GM12878 (cell line): ENCODE data around the gene HECTD2. TPM values are rescaled to one million over a fixed set of nuclear protein-coding genes. Genes with fewer than 3 reads are reported as not detected.

Experiments
- ATAC-seq: fragments of 200-7000 bp; cut with Tn5 transposase; 3 replicates; pipeline ENCODE4 v1.9.1; 2020; ENCODE audit warnings: mild to moderate bottlenecking, moderate library complexity
- BruUV-seq: library from RNA; stranded (reverse); fragments of 400-500 nt; replicated peaks from 2 replicates; lab custom pipeline; 2021; lab: Mats Ljungman, UMichigan
- CTCF ChIA-PET: fragments of 300-600 bp; sonication (Branson Sonifier 250); formaldehyde crosslinking; extraction: SDS; loops from one replicate; lab custom pipeline; 2021; ENCODE audit warnings: inconsistent platforms; lab: Yijun Ruan, JAX
- POLR2A ChIA-PET: fragments of 350-600 bp; formaldehyde crosslinking; extraction: SDS; loops from one replicate; lab custom pipeline; 2021; ENCODE audit warnings: inconsistent platforms; lab: Charles Lee
- RAD21 ChIA-PET: fragments of 300-600 bp; sonication (Branson Sonifier 250); formaldehyde crosslinking; loops from one replicate; lab custom pipeline; 2023; ENCODE audit warnings: antibody characterized with exemption; ENCODE audit not compliant: unreplicated experiment; lab: Charles Lee
- SMC1A ChIA-PET: fragments of 300-600 bp; sonication (Branson Sonifier 250); formaldehyde crosslinking; loops from one replicate; lab custom pipeline; 2023; ENCODE audit not compliant: unreplicated experiment, uncharacterized antibody; lab: Charles Lee
- DNase-seq: peaks from one replicate; pipeline ENCODE4 v3.0.0-alpha.2; 2011; ENCODE audit warnings: low read depth, low spot score
- FAIRE-seq: peaks from 3 replicates; lab custom pipeline; 2011; peaks lifted over from hg19 to GRCh38; lab: Jason Lieb, UNC
- H2AFZ ChIP-seq: 2 replicates; pipeline ENCODE4 v1.6.0; 2011; ENCODE audit warnings: low read depth, low read length, control low read depth; ENCODE audit not compliant: control insufficient read depth
- H3K27ac ChIP-seq: 2 replicates; pipeline ENCODE4 v1.5.1; 2011; ENCODE audit warnings: control low read depth; ENCODE audit not compliant: control insufficient read depth, insufficient read depth
- H3K27me3 ChIP-seq, 2 experiments: replicated peaks in 1 of 2; 2 replicates each; pipeline versions ENCODE4 v1.6.0 to v1.6.1; 2011; ENCODE audit warnings: low read length in 1 of 2; ENCODE audit not compliant: control insufficient read depth in 2 of 2, insufficient read depth in 2 of 2
- H3K36me3 ChIP-seq, 2 experiments: 2 replicates each; pipeline ENCODE4 v1.5.1; 2011; ENCODE audit warnings: low read length in 1 of 2; ENCODE audit not compliant: control insufficient read depth in 2 of 2, insufficient read depth in 2 of 2
- H3K4me1 ChIP-seq: 2 replicates; pipeline ENCODE4 v1.6.1; 2011; ENCODE audit warnings: mild to moderate bottlenecking, low read length, moderate library complexity, mixed read lengths; ENCODE audit not compliant: control insufficient read depth, insufficient read depth
- H3K4me2 ChIP-seq: 2 replicates; pipeline ENCODE4 v1.6.0; 2011; ENCODE audit warnings: control low read depth; ENCODE audit not compliant: control insufficient read depth, insufficient read depth
- H3K4me3 ChIP-seq: fragments of 200-600 bp; sonication (generic); 2 replicates; pipeline ENCODE4 v1.5.1; 2016
- H3K79me2 ChIP-seq: 2 replicates; pipeline ENCODE4 v1.6.0; 2011; ENCODE audit warnings: low read length; ENCODE audit not compliant: control insufficient read depth, insufficient read depth
- H3K9ac ChIP-seq: 2 replicates; pipeline ENCODE4 v1.8.0; 2011; ENCODE audit warnings: low read length, control low read depth, mixed read lengths; ENCODE audit not compliant: control insufficient read depth, insufficient read depth
- H3K9me3 ChIP-seq: replicated peaks from 3 replicates; pipeline ENCODE4 v1.5.1; 2011; ENCODE audit warnings: mild to moderate bottlenecking, low read length; ENCODE audit not compliant: control insufficient read depth, insufficient read depth
- H4K20me1 ChIP-seq: 2 replicates; pipeline ENCODE4 v1.6.0; 2011; ENCODE audit not compliant: control insufficient read depth, insufficient read depth
- CHD2 ChIP-seq: IDR thresholded peaks from 2 replicates; pipeline ENCODE4 v1.6.1; 2011; ENCODE audit warnings: low read depth, low read length, improper control_type of control experiment, borderline replicate concordance
- E4F1 ChIP-seq: fragments of 450-650 bp; IDR thresholded peaks from 2 replicates; pipeline ENCODE4 v1.6.1; 2018; ENCODE audit warnings: borderline replicate concordance, mild to moderate bottlenecking; ENCODE audit not compliant: partially characterized antibody
- FOS ChIP-seq: IDR thresholded peaks from 3 replicates; pipeline ENCODE4 v1.6.1; 2011; ENCODE audit warnings: borderline replicate concordance; ENCODE audit not compliant: insufficient read length; ENCODE audit errors: extremely low read depth
- HCFC1 ChIP-seq: fragments of 150-350 bp; IDR thresholded peaks from 2 replicates; pipeline ENCODE4 v1.6.1; 2014; ENCODE audit warnings: low read length
- IRF4 ChIP-seq: IDR thresholded peaks from 2 replicates; pipeline ENCODE4 v1.6.1; 2011; ENCODE audit warnings: low read depth, low read length
- LARP7 ChIP-seq: fragments of 450-650 bp; IDR thresholded peaks from 2 replicates; pipeline ENCODE4 v1.6.1; 2017; ENCODE audit warnings: mild to moderate bottlenecking
- MEF2A ChIP-seq: IDR thresholded peaks from 2 replicates; pipeline ENCODE4 v1.6.1; 2011; ENCODE audit warnings: low read depth, mild to moderate bottlenecking, low read length, moderate library complexity; ENCODE audit not compliant: insufficient read depth
- PML ChIP-seq: IDR thresholded peaks from 2 replicates; pipeline ENCODE4 v1.6.1; 2012; ENCODE audit warnings: low read length, inconsistent platforms
- POLR2AphosphoS5 ChIP-seq: IDR thresholded peaks from 2 replicates; pipeline ENCODE4 v1.6.1; 2011; ENCODE audit warnings: mild to moderate bottlenecking, low read length, inconsistent platforms
- RAD21 ChIP-seq: IDR thresholded peaks from 2 replicates; pipeline ENCODE4 v1.6.1; 2011; ENCODE audit warnings: mild to moderate bottlenecking, low read depth, low read length, moderate library complexity; ENCODE audit not compliant: insufficient read depth
- SMAD5 ChIP-seq: IDR thresholded peaks from 2 replicates; pipeline ENCODE4 v1.6.1; 2016; ENCODE audit warnings: antibody characterized with exemption, low read depth
- SREBF1 ChIP-seq: IDR thresholded peaks from 2 replicates; pipeline ENCODE4 v1.6.1; 2012; ENCODE audit warnings: mild to moderate bottlenecking, low read length
- ZBTB33 ChIP-seq: fragments of 450-650 bp; IDR thresholded peaks from 2 replicates; pipeline ENCODE4 v1.6.1; 2017; ENCODE audit warnings: mild to moderate bottlenecking
- ZNF274 ChIP-seq: IDR thresholded peaks from one replicate; pipeline ENCODE4 v1.8.0; 2011; ENCODE audit not compliant: insufficient read length, insufficient read depth
- WGBS: methylation state at CpG from one replicate; pipeline ENCODE4 v1.1.6; 2016; ENCODE audit warnings: low lambda C conversion rate; ENCODE audit not compliant: insufficient replicate concordance, insufficient coverage; ENCODE audit errors: missing lambda C conversion rate; 5-methylcytosine and 5-hydroxymethylcytosine counted together
- in situ Hi-C: fragments of 300-500 bp; cut with MboI; formaldehyde crosslinking; loops from 9 replicates; pipeline ENCODE4 v1.14.3; 2018; ENCODE audit warnings: mixed read lengths
- intact Hi-C: fragments of 100-400 bp; cut with micrococcal nuclease; formaldehyde crosslinking; loops from one replicate; pipeline ENCODE4 v1.14.2; 2022; ENCODE audit not compliant: unreplicated experiment
- polyA plus RNA-seq, 11 experiments: library from polyadenylated mRNA; depleted of rRNA in 4 of 11; unstranded in 6 of 11; stranded (reverse) in 5 of 11; fragments of >200 nt; fragmentation: Nextera tagmentation in 4 of 11; fragmentation: Illumina TruSeq in 1 of 11; extraction: Ambion mirVana in 4 of 11; extraction: Trizol in 1 of 11; gene quantifications; 1 replicate in 1 of 11; 2 replicates in 10 of 11; pipeline versions ENCODE4 v1.2.1 to v1.2.3, GENCODE V29; 2011 to 2016; ENCODE audit warnings: inconsistent platforms in 2 of 11, missing spikeins in 2 of 11, low read depth in 1 of 11
- total RNA-seq, 4 experiments: library from RNA; depleted of rRNA in 3 of 4; stranded (reverse); fragments of >200 nt in 3 of 4; fragmentation: Illumina TruSeq in 1 of 4; extraction: Trizol in 1 of 4; gene quantifications; 2 replicates each; pipeline versions ENCODE4 v1.2.1 to v1.2.3, GENCODE V29; 2013 to 2021

The HECTD2 gene
- total and polyA plus RNA-seq, 10 of the 15 experiments (the other 5 are each of a cell fraction or from before 2014, with no cell fraction given), result 0.87 to 3.0 (median 1.7) TPM

DNA sequence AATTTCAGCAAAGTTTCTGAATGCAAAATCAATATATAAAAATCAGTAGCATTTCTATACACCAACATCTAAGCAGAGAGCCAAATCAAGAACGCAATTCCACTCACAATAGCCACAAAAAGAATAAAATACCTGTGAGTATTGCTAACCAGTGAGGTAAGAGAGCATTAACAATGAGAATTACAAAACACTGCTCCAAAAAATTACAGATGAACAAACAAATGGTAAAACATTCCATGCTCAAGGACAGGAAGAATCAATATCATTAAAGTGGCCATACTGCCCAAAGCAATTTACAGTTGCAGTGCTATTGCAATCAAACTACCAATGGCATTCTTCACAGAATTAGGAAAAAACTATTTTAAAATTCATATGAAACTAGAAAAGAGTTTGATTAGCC lies 61.5 kb downstream of the HECTD2 start:
- Histone ChIP-seq H3K9ac (no peak overlapping the region), H2AFZ (no peak overlapping the region), H3K27ac (no peak overlapping the region), H3K4me3 (no peak overlapping the region), H3K27me3 (no peaks in the 10 kb centered on the region), H4K20me1 (no peaks in the 10 kb centered on the region), H3K79me2 (no peaks in the 10 kb centered on the region), H3K36me3 (no peaks in the 10 kb centered on the region), H3K9me3 (no peaks in the 10 kb centered on the region), H3K4me2 (no peak overlapping the region), H3K4me1 (no peaks in the 10 kb centered on the region)
- POLR2A ChIA-PET, result interaction anchor here (0.6 kb wide), 1 partner anchor 78 kb away, joined by 4 read pairs; no protein-coding TSS in a partner anchor
- DNase-seq (no peak), ATAC-seq (no peak), FAIRE-seq (no peak)
- SMC1A ChIA-PET, result no interaction called here
- 41% methylated on average over 1 of the region's 1 CpG for WGBS
- CTCF ChIA-PET, result no interaction called here
- RAD21 ChIA-PET, result no interaction called here
- no TSS peak for BruUV-seq
- in situ Hi-C loops (no loop called here), intact Hi-C loops (no loop called here)
- TF ChIP-seq LARP7 (no peak), HCFC1 (no peak), ZBTB33 (no peak), POLR2AphosphoS5 (no peak), IRF4 (no peak), FOS (no peak), CHD2 (no peak), SREBF1 (no peak), MEF2A (no peak), ZNF274 (no peak), E4F1 (no peak), SMAD5 (no peak), PML (no peak), RAD21 (no peak)
